ENCODE data around the gene THBS4. TPM values are rescaled to one million over a fixed set of nuclear protein-coding genes. Genes with fewer than 3 reads are reported as not detected.

Gene THBS4
- total RNA-seq, 2 donors from 2014 or later, result 13.6 to 50.5 TPM

DNA sequence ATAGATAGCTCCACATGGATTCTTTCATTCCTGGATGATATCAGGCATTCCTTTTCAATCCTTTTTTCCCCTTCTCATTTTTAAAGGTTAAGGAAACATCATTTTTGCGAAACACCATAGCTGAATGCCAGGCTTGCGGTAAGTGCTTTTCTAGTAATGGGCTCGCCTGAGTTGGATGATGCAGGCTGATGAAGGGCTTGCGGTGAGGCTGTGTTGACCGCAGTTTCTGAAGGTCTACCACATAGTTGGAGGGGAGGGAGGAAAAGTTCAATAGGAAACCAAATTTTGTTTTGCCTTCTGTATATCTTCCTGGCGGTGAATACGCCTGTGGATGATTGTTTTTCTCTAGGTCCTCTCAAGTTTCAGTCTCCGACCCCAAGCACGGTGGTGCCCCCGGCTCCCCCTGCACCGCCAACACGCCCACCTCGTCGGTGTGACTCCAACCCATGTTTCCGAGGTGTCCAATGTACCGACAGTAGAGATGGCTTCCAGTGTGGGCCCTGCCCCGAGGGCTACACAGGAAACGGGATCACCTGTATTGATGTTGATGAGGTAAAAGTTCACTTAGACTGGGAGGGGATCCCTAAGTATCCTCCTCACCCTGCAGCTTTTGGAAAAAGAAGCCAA, 24.3 kb downstream of the THBS4 start:
- Histone ChIP-seq H3K27ac (ENCODE audit: low read depth, low read length) (no peak overlapping the region), H3K9ac (ENCODE audit: extremely low read depth, low read length, poor library complexity, severe bottlenecking) (no peak overlapping the region), H3K36me3 (ENCODE audit: control insufficient read depth, insufficient read depth, low read length) (no peaks in the 10 kb centered on the region), H3K9me3 (ENCODE audit: control insufficient read depth, low read length) (no peaks in the 10 kb centered on the region), H3K27me3 (ENCODE audit: control insufficient read depth, insufficient read depth, low read length, poor library complexity, severe bottlenecking) (no peaks in the 10 kb centered on the region), H3K4me1 (ENCODE audit: control insufficient read depth, insufficient read depth, low read length) (no peaks in the 10 kb centered on the region), H3K4me3 (ENCODE audit: low read length) (no peak overlapping the region)
- H3K4me1 Mint-ChIP-seq, result peaks cover 8% of the 10 kb centered on the region
- peaks cover 1% of the 10 kb centered on the region for H3K36me3 Mint-ChIP-seq (ENCODE audit: low read depth)
- WGBS, 2 experiments (ENCODE audit: insufficient coverage in 1 of 2, insufficient read length in 1 of 2), result 86 to 95% methylated on average over 13 to 18 of the region's 18 CpGs
- peaks cover 5% of the 10 kb centered on the region for H3K27me3 Mint-ChIP-seq (ENCODE audit: insufficient read depth)
- TF ChIP-seq, protein P1, sequence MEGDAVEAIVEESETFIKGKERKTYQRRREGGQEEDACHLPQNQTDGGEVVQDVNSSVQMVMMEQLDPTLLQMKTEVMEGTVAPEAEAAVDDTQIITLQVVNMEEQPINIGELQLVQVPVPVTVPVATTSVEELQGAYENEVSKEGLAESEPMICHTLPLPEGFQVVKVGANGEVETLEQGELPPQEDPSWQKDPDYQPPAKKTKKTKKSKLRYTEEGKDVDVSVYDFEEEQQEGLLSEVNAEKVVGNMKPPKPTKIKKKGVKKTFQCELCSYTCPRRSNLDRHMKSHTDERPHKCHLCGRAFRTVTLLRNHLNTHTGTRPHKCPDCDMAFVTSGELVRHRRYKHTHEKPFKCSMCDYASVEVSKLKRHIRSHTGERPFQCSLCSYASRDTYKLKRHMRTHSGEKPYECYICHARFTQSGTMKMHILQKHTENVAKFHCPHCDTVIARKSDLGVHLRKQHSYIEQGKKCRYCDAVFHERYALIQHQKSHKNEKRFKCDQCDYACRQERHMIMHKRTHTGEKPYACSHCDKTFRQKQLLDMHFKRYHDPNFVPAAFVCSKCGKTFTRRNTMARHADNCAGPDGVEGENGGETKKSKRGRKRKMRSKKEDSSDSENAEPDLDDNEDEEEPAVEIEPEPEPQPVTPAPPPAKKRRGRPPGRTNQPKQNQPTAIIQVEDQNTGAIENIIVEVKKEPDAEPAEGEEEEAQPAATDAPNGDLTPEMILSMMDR (conservative IDR thresholded peaks at IDR 0.05), result no peak
- no peak for DNase-seq
- H3K4me3 Mint-ChIP-seq, result no peak overlapping the region
- H3K27ac Mint-ChIP-seq, result no peak overlapping the region
- H3K9me3 Mint-ChIP-seq, result no peaks in the 10 kb centered on the region

DNA sequence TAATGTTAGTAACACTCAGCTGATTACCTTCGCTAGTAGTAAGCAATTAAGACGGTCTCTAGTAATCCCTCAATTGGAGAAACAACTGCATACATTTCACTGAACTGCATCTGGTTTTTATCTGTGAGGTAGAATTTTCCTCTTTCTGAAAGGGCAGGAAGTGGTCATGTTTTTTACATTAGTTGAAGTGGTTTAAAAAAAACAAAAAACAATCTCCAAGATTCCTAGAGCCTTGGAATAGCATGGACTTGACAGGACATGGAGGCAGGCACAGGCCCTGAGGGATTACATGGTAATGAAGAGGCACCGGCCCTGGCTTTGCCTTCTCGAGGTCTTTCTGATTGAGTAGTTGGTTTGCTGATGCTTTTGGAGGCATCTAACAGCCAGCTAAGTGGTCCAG, 25.8 kb downstream of the THBS4 start:
- no peak overlapping the region for H3K9ac ChIP-seq (ENCODE audit: extremely low read depth, low read length, poor library complexity, severe bottlenecking)
- Mint-ChIP-seq H3K4me3 (no peak overlapping the region), H3K27ac (no peak overlapping the region)

DNA sequence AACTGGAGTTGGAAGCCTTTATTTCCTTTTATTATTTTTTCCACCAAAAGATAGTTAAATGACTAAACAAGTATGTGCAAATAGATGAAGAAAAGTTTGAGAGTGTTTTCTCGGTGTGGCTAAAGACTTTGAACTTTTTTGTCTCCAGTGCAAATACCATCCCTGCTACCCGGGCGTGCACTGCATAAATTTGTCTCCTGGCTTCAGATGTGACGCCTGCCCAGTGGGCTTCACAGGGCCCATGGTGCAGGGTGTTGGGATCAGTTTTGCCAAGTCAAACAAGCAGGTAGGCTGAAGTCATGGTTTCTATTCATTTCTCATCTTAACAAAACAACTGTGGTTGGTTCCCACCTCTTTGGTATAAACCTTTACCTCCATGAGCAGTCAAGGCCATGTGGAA, 26.4 kb downstream of the THBS4 start:
- Histone ChIP-seq H3K4me1 (ENCODE audit: control insufficient read depth, insufficient read depth, low read length) (peaks cover 3% of the 10 kb centered on the region), H3K4me3 (ENCODE audit: low read length) (no peak overlapping the region), H3K27ac (ENCODE audit: low read depth, low read length) (no peak overlapping the region), H3K9ac (ENCODE audit: extremely low read depth, low read length, poor library complexity, severe bottlenecking) (no peak overlapping the region), H3K27me3 (ENCODE audit: control insufficient read depth, insufficient read depth, low read length, poor library complexity, severe bottlenecking) (no peaks in the 10 kb centered on the region), H3K36me3 (ENCODE audit: control insufficient read depth, insufficient read depth, low read length) (no peaks in the 10 kb centered on the region), H3K9me3 (ENCODE audit: control insufficient read depth, low read length) (no peaks in the 10 kb centered on the region)
- H3K27ac Mint-ChIP-seq, result no peak overlapping the region
- peaks cover 1% of the 10 kb centered on the region for H3K36me3 Mint-ChIP-seq (ENCODE audit: low read depth)
- DNase-seq, result no peak
- WGBS, 2 experiments (ENCODE audit: insufficient coverage in 1 of 2, insufficient read length in 1 of 2), result 96 to 97% methylated on average over 4 of the region's 4 CpGs
- H3K9me3 Mint-ChIP-seq, result no peaks in the 10 kb centered on the region
- peaks cover 8% of the 10 kb centered on the region for H3K4me1 Mint-ChIP-seq
- TF ChIP-seq, protein P1 (conservative IDR thresholded peaks at IDR 0.05), result no peak
- no peak overlapping the region for H3K4me3 Mint-ChIP-seq
- H3K27me3 Mint-ChIP-seq (ENCODE audit: insufficient read depth), result peaks cover 7% of the 10 kb centered on the region

More for the DNA sequence above, 25.8 kb downstream of the THBS4 start:
- Mint-ChIP-seq H3K9me3 (no peaks in the 10 kb centered on the region), H3K36me3 (ENCODE audit: low read depth) (peaks cover 1% of the 10 kb centered on the region), H3K27me3 (ENCODE audit: insufficient read depth) (peaks cover 7% of the 10 kb centered on the region), H3K4me1 (peaks cover 10% of the 10 kb centered on the region)
- H3K9me3 ChIP-seq (ENCODE audit: control insufficient read depth, low read length), result no peaks in the 10 kb centered on the region
- no peak overlapping the region for H3K27ac ChIP-seq (ENCODE audit: low read depth, low read length)
- peaks cover 3% of the 10 kb centered on the region for H3K4me1 ChIP-seq (ENCODE audit: control insufficient read depth, insufficient read depth, low read length)
- no peak overlapping the region for H3K4me3 ChIP-seq (ENCODE audit: low read length)
- no peaks in the 10 kb centered on the region for H3K27me3 ChIP-seq (ENCODE audit: control insufficient read depth, insufficient read depth, low read length, poor library complexity, severe bottlenecking)
- 90 to 93% methylated on average over 1 to 4 of the region's 4 CpGs for WGBS, 2 experiments (ENCODE audit: insufficient coverage in 1 of 2, insufficient read length in 1 of 2)
- DNase-seq, result no peak
- TF ChIP-seq, protein P1 (conservative IDR thresholded peaks at IDR 0.05), result no peak
- H3K36me3 ChIP-seq (ENCODE audit: control insufficient read depth, insufficient read depth, low read length), result no peaks in the 10 kb centered on the region

Data from endodermal cell (in vitro differentiated cells).